K562 (cell line): ENCODE results near the gene PPP6R1.

Experiments used
- FOXM1 ChIP-seq, 2 experiments: fragments of 450-650 bp in 1 of 2; sonication (generic) in 1 of 2; formaldehyde crosslinking in 1 of 2; IDR thresholded peaks; 2 replicates each; pipeline versions ENCODE4 v1.6.1 to v1.9.0; 2017 to 2022; ENCODE audit warnings: low read depth in 2 of 2, mild to moderate bottlenecking in 2 of 2, missing genetic modification reagents in 1 of 2, moderate library complexity in 1 of 2
- MEIS2 ChIP-seq: fragments of 450-650 bp; IDR thresholded peaks from 2 replicates; pipeline ENCODE4 v1.6.1; 2014; ENCODE audit warnings: mild to moderate bottlenecking; ENCODE audit not compliant: partially characterized antibody
- SREBF2 ChIP-seq: sonication (generic); formaldehyde crosslinking; IDR thresholded peaks from 2 replicates; pipeline ENCODE4 v1.4.0; 2020; ENCODE audit warnings: mild to moderate bottlenecking, missing genetic modification reagents
- ZNF121 ChIP-seq: sonication (generic); formaldehyde crosslinking; conservative IDR thresholded peaks from 2 replicates; pipeline ENCODE4 v1.8.0; 2022; ENCODE audit warnings: missing genetic modification reagents
- TF ChIP-seq, protein P1 (sequence below), 3 experiments: IDR thresholded peaks in 2 of 3; conservative IDR thresholded peaks in 1 of 3; 2 replicates each; pipeline ENCODE4 v1.5.1; 2011 to 2012; ENCODE audit warnings: low read length in 3 of 3, mild to moderate bottlenecking in 3 of 3, control low read depth in 2 of 3, improper control_type of control experiment in 1 of 3, inconsistent platforms in 1 of 3, low read depth in 1 of 3, mixed read lengths in 1 of 3, moderate library complexity in 1 of 3; ENCODE audit not compliant: insufficient read depth in 2 of 3
- TF ChIP-seq, protein P2 (sequence below): sonication (generic); formaldehyde crosslinking; IDR thresholded peaks from 2 replicates; pipeline ENCODE4 v1.8.0; 2022; ENCODE audit warnings: mild to moderate bottlenecking, low read depth, missing genetic modification reagents
- TF ChIP-seq, protein P3 (sequence below): fragments of 200-800 bp; sonication (Bioruptor generic); IDR thresholded peaks from 2 replicates; pipeline ENCODE4 v1.6.1; 2017; ENCODE audit warnings: missing genetic modification characterization, missing compliant biosample characterization

DNA sequence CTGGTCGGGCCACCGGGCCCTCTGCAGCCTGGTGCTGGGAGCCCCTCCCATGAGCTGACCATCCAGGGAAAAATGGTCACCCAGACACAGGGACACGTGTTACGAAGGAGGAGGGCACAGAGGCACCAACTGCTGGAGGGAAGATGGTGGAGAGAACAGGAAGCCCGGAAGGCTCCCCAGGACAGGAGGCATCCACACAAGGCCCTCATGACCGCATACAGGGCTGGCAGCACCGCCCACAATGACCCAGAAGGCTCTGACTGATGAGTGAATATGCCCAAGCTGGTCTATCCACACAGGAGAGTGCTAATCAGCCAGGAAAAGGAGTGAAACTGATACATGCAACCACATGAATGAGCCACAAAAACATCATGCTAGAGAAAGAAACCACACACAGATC lies 16.3 kb downstream of the PPP6R1 start:
- TF ChIP-seq SREBF2 (CRISPR knock-in tag): no peak
- TF ChIP-seq, protein P1, sequence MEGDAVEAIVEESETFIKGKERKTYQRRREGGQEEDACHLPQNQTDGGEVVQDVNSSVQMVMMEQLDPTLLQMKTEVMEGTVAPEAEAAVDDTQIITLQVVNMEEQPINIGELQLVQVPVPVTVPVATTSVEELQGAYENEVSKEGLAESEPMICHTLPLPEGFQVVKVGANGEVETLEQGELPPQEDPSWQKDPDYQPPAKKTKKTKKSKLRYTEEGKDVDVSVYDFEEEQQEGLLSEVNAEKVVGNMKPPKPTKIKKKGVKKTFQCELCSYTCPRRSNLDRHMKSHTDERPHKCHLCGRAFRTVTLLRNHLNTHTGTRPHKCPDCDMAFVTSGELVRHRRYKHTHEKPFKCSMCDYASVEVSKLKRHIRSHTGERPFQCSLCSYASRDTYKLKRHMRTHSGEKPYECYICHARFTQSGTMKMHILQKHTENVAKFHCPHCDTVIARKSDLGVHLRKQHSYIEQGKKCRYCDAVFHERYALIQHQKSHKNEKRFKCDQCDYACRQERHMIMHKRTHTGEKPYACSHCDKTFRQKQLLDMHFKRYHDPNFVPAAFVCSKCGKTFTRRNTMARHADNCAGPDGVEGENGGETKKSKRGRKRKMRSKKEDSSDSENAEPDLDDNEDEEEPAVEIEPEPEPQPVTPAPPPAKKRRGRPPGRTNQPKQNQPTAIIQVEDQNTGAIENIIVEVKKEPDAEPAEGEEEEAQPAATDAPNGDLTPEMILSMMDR (IDR thresholded peaks at IDR 0.05 in 2 of 3, conservative IDR thresholded peaks at IDR 0.05 in 1 of 3; ENCODE audit: insufficient read depth in 2 of 3, low read depth in 1 of 3, low read length in 3 of 3): no peak
- no peak for TF ChIP-seq FOXM1 (IDR thresholded peaks at IDR 0.05; ENCODE audit: low read depth)
- TF ChIP-seq FOXM1 (CRISPR knock-in tag; IDR thresholded peaks at IDR 0.05; ENCODE audit: low read depth): no peak
- TF ChIP-seq, protein P2, sequence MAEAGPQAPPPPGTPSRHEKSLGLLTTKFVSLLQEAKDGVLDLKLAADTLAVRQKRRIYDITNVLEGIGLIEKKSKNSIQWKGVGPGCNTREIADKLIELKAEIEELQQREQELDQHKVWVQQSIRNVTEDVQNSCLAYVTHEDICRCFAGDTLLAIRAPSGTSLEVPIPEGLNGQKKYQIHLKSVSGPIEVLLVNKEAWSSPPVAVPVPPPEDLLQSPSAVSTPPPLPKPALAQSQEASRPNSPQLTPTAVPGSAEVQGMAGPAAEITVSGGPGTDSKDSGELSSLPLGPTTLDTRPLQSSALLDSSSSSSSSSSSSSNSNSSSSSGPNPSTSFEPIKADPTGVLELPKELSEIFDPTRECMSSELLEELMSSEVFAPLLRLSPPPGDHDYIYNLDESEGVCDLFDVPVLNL (CRISPR knock-in tag): no peak
- TF ChIP-seq, protein P3, sequence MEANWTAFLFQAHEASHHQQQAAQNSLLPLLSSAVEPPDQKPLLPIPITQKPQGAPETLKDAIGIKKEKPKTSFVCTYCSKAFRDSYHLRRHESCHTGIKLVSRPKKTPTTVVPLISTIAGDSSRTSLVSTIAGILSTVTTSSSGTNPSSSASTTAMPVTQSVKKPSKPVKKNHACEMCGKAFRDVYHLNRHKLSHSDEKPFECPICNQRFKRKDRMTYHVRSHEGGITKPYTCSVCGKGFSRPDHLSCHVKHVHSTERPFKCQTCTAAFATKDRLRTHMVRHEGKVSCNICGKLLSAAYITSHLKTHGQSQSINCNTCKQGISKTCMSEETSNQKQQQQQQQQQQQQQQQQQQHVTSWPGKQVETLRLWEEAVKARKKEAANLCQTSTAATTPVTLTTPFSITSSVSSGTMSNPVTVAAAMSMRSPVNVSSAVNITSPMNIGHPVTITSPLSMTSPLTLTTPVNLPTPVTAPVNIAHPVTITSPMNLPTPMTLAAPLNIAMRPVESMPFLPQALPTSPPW (CRISPR knock-in tag): no peak
- no peak for TF ChIP-seq MEIS2
- TF ChIP-seq ZNF121 (CRISPR knock-in tag): no peak
